DND-41 (cell line): ENCODE data around the gene CCR4.

Experiments used
- EZH2 ChIP-seq: IDR thresholded peaks from 3 replicates; pipeline ENCODE4 v1.6.1; 2012; ENCODE audit warnings: borderline replicate concordance, low read depth, mild to moderate bottlenecking, moderate library complexity, low read length, inconsistent platforms; ENCODE audit not compliant: severe bottlenecking
- TF ChIP-seq, protein P1 (sequence below): IDR thresholded peaks from 2 replicates; pipeline ENCODE4 v1.5.1; 2012; ENCODE audit warnings: borderline replicate concordance, low read length, moderate library complexity, mild to moderate bottlenecking; ENCODE audit not compliant: poor library complexity, severe bottlenecking; ENCODE audit errors: extremely low read depth

- TF ChIP-seq, protein P1, sequence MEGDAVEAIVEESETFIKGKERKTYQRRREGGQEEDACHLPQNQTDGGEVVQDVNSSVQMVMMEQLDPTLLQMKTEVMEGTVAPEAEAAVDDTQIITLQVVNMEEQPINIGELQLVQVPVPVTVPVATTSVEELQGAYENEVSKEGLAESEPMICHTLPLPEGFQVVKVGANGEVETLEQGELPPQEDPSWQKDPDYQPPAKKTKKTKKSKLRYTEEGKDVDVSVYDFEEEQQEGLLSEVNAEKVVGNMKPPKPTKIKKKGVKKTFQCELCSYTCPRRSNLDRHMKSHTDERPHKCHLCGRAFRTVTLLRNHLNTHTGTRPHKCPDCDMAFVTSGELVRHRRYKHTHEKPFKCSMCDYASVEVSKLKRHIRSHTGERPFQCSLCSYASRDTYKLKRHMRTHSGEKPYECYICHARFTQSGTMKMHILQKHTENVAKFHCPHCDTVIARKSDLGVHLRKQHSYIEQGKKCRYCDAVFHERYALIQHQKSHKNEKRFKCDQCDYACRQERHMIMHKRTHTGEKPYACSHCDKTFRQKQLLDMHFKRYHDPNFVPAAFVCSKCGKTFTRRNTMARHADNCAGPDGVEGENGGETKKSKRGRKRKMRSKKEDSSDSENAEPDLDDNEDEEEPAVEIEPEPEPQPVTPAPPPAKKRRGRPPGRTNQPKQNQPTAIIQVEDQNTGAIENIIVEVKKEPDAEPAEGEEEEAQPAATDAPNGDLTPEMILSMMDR: no peak
- no peak for TF ChIP-seq EZH2
Observed at GRCh38 chr3:32975891-32976595, 24.6 kb downstream of the CCR4 start.
